DMS79 (cell line): Measurements from ENCODE around the gene C1GALT1.
"Not testable (repeated sequence)": the region's sequence is repeated elsewhere in the genome, so short reads cannot be mapped to it uniquely, and the experiment has no call there.

Experiments used
- DNase-seq: peaks from one replicate; lab custom pipeline; 2025; lab: John Stamatoyannopoulos, UW

C1GALT1 gene

DNA sequence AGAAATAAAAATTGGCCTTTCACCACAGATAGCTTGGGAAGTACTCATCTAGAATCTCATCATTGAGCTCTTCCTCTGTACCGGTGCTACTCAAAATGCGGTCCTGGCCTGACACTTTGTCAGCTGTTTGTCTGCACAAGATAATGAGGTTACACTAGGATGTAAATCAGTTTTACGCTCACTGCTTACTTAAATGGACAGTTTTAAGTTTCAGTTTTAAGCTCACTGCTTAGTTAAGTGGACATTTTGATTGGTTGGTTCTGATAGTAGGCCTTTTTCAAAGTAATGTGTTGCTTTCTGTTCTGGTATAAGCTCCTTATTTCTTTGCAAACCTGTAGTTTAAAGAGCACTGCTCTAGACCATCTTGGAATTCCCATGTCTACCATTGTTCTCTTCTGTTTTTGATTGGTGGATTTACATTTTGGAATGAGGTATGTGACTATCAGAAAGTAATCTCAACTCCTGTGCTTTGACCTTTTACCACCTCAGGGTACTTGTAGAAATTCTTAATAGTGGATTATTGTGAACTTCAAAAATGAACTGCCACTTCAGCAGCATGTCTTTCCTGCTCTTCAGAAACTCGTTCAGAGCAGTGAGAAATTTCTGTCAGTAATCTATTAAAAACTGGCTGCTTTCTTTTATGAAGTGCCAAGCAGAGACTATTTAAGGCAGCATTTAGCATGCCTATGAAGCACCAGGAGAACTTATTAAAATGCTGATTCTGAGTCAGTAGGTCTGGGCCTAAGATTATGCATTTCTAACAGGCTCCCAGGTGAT, 55.0 kb downstream of the C1GALT1 start:
- no peak for DNase-seq

DNA sequence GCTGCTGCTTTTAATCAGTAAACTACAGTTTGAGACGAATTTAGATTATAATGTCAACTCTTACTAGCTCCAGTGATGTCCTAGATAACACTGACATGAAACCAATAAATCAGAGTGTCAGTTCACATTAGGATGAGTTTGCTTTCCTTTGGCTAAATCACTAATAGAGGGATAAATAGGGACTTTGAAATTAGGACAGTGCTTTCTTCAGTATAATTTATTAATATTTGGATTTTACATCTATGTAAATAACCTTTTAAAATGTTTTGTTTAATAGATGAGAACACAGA, 55.6 kb downstream of the C1GALT1 start:
- DNase-seq: no peak

DNA sequence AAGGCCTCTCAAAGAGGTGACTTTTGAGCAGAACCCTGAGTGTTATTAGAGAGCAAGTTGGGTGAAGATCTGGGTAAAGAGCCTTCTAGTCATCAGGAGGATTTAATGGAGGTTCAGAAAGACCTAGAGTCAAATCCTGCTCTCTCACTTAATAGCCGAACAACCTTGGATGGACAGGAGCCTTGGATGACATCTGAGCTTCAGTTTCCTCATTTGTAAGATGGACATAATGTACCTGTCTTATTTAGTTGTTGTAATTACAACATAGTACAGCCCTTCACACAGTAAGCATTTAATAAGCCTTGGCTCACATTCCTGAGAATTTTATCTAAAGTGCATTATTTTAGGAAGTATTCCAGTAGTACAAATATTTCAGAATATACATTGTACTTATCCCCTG, 57.0 kb downstream of the C1GALT1 start:
- no peak for DNase-seq

DNA sequence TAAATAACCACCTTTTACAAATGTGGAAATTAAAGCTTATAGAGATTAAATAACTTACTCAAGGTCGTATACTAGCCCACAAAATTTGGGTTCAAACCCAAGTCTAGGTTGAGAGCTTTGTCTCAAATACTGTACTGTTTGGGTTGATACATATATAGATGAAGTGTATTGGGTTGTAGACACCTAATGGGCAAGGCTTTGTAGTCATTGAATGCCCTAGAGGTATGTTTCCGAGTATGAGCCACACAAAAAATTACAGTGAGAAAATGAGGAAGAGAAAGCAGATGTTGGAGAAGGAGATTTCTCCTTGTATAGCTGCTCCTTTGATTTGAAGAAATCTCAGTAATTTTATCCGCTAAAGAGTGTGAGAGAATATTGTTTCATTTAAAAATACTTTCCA, 60.6 kb downstream of the C1GALT1 start:
- no peak for DNase-seq

DNA sequence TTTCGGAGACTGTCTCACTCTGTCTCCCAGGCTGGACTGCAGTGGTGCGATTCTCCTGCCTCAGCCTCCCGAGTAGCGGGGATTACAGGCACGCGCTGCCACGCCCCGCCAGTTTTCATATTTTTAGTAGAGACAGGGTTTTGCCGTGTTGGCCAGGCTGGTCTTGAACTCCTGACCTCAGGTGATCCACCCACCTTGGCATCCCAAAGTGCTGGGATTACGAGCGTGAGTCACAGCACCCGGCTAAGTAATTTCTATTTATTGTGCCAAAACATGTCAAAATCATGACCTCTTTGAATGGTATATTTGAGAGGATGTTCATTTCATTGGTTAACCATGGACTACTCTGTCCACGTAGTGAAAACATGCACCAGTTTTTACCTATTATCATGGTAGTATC, 62.9 kb downstream of the C1GALT1 start:
- DNase-seq: not testable (repeated sequence)

DNA sequence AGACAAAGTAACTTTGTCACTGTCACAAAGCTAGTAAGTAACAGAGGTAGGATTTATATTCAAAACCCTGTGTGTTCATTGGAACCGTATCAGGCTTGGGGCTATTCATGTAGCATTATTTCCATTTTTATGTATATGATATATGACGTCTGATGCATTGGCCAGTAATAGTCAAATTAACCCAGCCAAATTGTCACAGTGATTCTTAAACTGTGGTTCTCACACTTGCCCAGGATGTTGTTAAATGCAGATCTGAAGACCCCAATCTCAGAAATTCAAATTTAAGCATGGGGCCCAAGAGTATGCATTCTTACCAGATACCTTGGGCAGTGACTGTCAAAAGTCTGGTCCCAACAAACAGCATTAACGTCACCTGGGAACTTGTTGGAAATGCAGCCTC, 63.9 kb downstream of the C1GALT1 start:
- no peak for DNase-seq

DNA sequence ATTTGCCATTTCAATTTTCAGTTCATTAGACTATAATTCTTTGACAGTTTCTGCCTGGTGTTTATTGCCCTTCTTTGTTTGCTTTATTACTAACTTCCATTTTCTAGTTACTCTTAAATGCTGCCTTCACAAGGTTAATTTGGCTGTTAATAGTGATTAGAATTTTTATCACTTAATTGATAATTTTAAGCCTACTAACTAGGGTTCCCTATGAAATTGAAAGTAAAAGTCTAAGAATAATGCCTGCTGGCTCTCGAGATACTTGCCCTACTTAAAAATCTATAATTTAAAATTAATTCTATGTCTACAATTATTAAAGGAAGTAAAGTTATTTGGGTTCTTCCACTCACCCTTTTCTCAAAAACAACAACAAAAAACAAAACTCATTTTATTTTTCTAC, 65.3 kb downstream of the C1GALT1 start:
- DNase-seq: no peak

DNA sequence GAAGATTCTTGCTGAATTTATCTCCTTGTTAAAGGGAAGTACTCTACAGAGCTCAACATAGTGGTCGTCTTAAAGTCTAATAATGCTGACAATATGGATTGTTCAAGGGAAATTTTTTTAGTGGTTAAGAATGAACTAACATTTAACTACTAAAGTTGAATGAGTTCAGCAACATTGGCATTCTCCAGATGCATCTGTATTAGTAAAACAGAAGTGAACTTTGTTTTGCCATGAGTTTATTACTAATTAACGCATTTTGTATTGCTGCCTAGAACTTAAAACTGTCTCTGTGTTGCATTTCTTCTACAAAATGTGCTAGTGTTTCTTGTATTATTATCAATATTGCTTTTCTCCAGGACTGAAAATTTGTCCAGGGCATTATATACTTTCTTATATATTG, 67.5 kb downstream of the C1GALT1 start:
- DNase-seq: no peak

DNA sequence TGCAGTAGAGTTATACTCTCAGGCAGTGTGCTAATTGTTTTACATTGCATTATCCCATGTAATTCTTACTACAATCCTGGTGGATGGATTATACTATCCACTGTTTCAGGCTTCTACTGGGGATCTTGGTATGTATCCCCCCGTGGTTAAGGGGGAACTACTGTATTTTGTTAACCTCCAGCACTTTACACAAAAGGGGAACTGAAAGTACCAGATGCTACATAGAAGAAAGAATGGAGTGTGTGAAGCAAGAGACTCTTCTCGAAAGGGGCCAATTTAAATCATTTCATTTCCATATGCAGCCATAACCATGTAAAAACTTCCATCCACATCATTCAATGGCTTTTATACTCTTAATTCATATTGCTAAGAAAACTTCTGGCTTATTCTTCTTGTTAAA, 69.4 kb downstream of the C1GALT1 start:
- DNase-seq: no peak

DNA sequence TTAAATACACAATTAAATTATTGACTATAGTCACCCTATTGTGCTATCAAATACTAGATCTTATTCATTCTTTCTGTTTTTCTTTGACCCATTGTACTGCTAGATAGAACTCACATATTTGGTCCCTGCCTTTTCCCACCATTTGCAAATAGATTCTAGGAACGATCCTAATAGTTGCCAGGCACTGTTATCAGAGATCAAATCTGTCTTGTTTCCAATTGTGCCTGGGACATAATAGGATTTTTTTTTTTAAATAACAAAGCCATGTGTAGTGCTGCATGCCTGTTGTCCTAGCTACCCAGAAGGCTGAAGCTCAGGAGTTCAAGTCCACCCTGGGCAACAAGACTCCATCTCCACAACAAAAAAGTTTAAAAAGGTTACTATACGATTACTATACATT, 72.0 kb downstream of the C1GALT1 start:
- no peak for DNase-seq

DNA sequence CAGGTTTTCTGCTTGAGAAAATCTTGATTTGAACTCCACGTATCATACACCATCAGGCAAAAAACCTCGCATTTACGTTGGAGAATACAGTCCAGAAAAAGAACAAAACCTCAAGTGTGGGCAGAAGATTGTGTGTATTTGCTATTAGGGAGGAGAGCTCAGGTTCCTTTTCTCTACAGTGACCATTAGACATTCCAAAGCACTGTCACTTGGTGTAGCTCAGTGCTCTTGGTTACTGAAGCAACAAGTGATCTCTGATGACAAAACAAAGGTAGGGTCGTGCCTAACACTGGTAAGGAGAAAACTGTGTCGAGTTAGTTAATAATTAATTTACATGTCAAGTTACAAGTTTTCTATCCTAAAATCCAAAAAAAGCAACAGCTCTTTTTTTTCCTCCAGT, 72.6 kb downstream of the C1GALT1 start:
- no peak for DNase-seq

DNA sequence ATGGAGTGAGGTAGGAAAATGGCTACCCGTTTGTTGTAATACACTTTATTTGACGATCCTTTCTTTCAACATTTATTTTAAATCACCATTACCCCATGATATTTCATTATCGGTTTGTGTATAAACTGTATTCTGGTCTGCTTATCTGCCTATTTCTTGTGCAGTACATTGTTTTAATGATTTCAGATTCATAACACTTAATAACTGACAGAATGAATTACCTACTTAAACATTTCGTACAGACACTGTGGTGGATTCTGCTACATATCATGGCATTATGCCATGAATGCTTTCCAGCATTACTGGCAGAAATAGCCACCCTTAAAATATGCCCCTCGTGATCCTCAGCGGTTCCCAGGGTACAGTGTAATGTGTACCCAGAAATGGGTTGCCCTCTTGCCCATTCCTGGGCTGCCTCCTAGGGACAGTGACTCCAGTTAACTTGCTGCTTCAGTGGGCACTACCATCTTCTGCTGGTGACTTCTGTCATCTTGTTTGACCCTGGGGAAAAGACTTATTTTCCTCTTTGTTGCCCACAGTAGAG, 74.5 kb downstream of the C1GALT1 start:
- DNase-seq: no peak

DNA sequence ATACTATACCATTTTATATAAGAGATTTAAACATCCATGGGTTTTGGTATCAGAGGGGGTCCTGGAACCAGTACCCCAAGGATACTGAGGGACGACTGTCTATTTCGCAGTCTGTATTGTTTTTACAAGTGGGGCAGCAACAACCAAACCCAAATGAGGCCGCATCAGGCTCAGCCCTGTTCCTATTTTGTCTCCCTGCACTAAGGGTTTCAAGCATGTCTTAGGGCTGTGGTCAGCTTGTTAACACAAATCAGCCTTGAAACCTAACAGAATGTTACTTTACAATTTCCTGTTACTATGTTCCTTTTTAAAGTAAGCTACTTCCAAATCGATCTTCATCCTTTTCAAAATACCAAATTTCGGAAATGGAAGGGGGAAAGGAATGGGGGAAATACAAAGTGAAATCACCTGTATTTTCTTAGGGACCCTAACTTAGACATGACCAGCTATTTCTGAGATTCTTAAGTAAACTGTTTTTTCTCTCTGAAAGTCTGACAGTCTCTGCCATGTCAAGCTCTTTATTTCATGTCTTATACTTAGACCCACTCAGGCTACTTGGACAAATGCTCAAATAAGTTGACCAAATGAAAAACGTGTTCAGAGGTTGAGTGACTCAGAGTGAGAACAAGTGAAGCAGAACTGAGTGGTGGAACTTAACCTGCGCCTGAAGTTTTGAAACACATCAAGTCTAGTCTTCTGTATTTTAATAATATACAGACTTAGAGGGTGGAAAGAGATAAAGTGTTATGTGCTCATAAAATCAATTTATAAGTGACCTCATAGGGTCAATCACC, 75.8 kb downstream of the C1GALT1 start:
- DNase-seq: no peak

DNA sequence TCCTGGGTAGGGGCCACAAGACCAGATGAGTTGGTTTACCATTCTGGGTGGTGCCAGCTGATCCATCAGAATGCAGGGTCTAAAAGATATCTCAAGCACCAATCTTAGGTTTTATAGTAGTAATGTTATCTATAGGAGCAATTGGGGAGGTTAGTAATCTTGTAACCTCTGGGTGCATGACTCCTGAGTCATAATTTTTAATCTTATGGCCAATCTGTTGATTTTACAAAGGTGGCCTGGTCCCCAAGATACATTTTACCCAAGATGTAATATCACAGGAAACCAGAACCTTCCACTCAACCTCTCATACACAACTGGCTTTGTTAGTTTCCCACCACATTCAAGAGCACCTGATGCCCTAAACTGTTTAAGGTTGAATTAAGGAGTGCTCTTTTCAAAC, 79.5 kb downstream of the C1GALT1 start:
- no peak for DNase-seq

DNA sequence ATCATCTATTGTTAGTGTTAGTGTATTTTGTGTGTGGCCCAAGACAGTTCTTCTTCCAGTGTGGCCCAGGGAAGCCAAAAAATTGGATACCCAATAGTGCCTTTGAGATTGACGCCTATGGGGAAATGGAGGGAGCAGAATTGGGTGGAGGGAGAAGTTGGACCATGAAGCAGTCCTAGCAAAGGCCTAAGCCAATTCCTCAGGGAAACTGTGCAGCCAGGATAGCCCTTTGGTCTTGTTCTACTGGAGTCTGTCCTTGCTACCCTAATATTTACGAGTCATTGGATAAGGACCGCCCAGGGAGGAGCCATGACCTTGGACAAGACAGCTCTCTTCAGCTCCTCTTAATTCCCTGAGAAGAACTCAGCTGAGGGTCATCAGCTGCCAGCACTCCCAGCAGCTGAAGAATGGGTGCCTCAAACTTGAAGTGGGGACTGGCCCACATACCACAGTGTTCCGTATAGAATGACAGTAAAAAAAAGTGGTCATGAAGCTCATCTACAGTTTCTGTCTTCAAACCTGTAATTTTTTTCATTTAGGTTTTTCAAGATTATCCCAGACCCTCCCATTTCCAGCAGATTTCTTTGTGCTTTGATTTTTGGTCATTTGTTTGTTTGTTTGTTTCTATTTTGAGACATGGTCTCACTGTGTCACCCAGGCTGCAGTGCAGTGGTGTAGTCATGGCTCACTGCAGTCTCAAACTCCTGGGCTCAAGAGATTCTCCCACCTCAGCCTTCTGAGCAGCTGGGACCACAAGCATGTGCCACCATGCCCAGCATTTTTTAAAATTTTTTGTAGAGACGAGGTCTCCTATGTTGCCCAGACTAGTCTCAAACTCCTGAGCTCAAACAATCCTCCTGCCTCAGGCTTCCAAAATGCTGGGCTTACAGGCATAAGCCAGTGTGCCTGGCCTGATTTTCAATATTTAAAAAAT, 81.2 kb downstream of the C1GALT1 start:
- DNase-seq: no peak

DNA sequence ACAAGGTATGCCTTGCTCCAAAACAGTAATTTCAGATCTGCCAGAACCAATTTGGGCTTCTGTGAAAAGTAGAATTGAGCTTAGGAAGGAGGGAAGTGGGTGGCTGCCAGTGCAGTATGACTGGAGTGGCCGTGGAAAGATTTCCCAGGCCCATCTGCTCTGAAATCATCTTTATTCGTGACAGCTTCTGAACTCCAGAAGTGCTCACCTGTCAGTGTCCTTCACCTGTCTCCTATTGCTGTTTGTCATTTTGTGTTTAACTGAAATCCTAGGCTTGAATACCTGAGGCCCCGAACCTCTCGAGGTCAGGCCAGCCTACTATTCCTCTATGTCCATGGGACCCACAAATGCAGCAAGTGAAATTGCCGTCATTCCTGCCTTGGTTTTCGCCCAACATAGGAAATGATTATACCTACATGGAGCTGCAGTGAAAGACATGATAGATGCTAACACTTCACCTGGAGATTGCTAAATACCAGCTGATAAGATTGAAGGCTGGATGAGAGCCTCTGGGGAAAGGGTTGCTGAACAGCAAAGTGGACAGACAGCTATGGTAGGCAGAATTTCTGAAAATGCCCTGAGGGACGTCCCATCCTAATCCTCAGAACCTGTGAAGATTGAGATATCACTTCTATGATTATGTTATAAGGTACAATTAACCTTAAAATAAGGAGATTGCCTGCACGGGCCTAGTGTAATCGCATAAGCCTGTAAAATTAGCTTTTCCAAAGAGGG, 82.1 kb downstream of the C1GALT1 start:
- DNase-seq: no peak

DNA sequence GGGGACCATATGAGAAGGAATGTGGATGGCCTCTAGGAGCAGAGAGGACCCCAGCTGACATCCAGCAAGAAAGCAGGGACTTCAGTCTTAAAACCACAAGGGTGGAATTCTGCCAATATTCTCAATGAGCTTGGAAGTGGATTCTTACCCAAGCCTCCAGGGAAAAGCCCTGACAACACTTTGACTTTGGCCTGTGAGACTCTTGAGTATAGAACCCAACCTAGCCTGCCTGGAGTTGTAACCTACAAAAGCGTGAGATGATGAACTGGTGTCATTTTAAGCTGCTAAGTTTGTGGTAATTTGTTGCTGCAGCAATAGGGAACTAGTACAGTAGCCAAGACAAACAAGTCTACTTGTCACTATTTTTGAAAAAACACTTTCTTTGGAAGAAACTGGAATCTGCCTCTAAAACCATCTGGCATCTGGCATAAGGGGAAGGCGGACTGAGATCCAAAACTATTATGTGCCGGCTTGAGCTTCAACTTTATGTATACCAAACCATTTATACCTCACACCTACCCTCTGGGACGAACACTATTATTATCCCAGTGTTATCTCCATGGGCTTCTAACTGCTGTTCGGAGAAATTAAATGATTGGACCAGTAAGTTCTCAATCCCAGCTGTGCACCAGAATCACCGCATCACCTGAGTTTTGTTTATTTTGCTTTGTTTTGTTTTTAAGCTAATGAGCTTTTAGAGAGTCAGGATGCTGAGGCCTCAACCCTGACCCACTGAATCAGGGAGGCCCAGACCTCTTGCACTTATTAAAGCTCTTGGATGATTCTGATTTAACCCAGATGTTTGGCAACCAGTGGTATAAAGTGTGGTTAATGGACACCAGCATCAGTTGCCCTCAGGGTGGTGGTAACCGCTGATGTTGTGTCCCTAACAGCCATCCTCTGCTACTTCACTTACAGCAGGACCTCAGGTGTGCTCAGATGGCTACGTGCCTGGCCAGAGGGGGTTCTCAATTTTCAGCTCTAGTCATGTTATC, 83.0 kb downstream of the C1GALT1 start:
- DNase-seq: peak; percentile 69

DNA sequence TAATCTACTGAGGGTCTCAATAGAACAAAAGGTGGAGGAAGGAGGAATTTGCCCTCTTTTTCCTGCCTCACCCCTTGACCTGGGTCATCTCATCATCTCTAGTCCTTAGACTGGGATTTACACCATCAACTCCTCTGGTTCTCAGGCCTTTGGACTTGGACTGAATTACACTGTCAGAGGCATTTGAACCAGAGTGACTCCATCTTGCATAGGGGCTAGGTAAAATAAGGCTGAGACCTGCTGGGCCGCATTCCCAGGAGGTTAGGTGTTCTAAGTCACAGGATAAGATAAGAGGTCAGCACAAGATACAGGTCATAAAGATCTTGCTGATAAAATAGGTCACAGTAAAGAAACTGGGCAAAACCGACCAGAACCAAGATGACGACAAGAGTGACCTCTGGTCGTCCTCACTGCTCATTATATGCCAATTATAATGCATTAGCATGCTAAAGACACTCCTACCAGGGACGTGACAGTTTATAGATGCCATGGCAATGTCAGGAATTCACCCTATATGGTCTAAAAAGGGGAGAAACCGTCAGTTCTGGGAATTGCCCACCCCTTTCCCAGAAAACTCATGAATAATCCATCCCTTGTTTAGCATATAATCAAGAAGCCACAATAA, 84.0 kb downstream of the C1GALT1 start:
- DNase-seq: no peak

DNA sequence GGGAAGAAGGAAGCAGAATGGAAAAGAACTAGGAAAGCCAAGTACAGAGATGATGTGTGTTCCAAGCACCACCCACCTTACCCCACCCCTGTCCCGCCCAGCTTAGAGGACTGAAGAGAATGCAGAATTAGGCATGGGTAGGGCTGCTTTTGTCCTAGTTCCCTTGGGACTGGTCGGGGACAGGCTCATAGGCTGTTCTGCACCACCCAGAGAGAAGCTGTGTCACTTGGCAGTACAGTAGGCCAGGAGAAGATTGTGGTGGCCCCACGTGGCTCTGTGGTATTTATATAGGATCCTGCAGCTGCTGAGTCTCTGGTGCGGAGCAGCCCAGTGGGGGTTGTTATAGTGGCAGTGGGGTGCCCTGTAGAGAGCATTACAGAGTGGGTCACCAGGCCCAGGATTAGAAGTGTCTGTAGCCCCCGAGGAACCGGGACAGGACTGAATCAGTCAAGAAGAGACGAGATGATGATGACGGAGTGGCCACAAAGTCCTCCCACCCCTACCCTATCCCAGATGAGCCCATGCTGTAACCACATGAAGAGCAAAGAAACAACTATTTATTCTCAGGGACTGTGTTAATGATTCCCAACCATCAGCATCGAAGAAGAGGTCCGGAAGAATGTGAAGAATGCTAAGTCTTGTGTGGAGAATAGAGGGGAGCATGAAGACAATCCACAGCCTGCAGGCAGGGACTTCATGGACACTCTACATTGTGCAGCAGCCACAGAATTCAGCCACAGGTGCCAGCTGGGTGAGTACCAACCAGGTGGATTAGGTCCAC, 88.9 kb downstream of the C1GALT1 start:
- DNase-seq: no peak
